HG03565 (cell line): Measurements from ENCODE around the gene FNDC1.

Source experiments
- ATAC-seq: cut with Tn5 transposase; IDR thresholded peaks from one replicate; pipeline ENCODE4 v1.9.1; 2021; ENCODE audit warnings: mild to moderate bottlenecking, moderate library complexity; ENCODE audit not compliant: unreplicated experiment

The FNDC1 gene

GRCh38 chr6:159304641-159305040 is 135.4 kb downstream of the FNDC1 start:
- ATAC-seq = no peak

GRCh38 chr6:159305159-159305558 is 136.0 kb downstream of the FNDC1 start:
- ATAC-seq = no peak

- no peak for ATAC-seq
These were observed 136.8 kb downstream of the FNDC1 start for GRCh38 chr6:159305804-159306537.

- no peak for ATAC-seq
These were observed 138.1 kb downstream of the FNDC1 start for GRCh38 chr6:159307246-159307790.

- ATAC-seq = no peak
These were observed 139.0 kb downstream of the FNDC1 start for GRCh38 chr6:159308198-159308597.

- ATAC-seq = no peak
These were observed 140.5 kb downstream of the FNDC1 start for GRCh38 chr6:159309723-159310122.

GRCh38 chr6:159311618-159312017 is 142.4 kb downstream of the FNDC1 start:
- ATAC-seq = no peak

- ATAC-seq = no peak
These were observed 143.0 kb downstream of the FNDC1 start for GRCh38 chr6:159312206-159312605.

- no peak for ATAC-seq
These were observed 143.8 kb downstream of the FNDC1 start for GRCh38 chr6:159313018-159313417.

GRCh38 chr6:159315562-159315961 is 146.4 kb downstream of the FNDC1 start:
- ATAC-seq = no peak

- ATAC-seq = no peak
These were observed 148.2 kb downstream of the FNDC1 start for GRCh38 chr6:159317430-159317829.

GRCh38 chr6:159321267-159321666 is 152.1 kb downstream of the FNDC1 start:
- no peak for ATAC-seq
